Endodermal cell (in vitro differentiated cells): ENCODE results near the gene NXPH3. TPM values are rescaled to one million over a fixed set of nuclear protein-coding genes. Genes with fewer than 3 reads are reported as not detected.

ENCODE experiments used
- DNase-seq: peaks from one replicate; pipeline ENCODE4 v3.0.0-alpha.2; 2017
- H3K27ac ChIP-seq: 2 replicates; pipeline ENCODE4 v1.5.1; 2013; ENCODE audit warnings: mild to moderate bottlenecking, low read depth, low read length, moderate library complexity
- H3K27me3 ChIP-seq: 2 replicates; pipeline ENCODE4 v1.6.1; 2013; ENCODE audit warnings: mild to moderate bottlenecking, low read length, moderate library complexity; ENCODE audit not compliant: insufficient read depth, control insufficient read depth, poor library complexity, severe bottlenecking
- H3K36me3 ChIP-seq: 2 replicates; pipeline ENCODE4 v1.7.0; 2013; ENCODE audit warnings: mild to moderate bottlenecking, low read length, moderate library complexity; ENCODE audit not compliant: control insufficient read depth, insufficient read depth
- H3K4me1 ChIP-seq: one replicate; pipeline ENCODE4 v1.7.0; 2013; ENCODE audit warnings: low read length; ENCODE audit not compliant: control insufficient read depth, insufficient read depth
- H3K4me3 ChIP-seq: 2 replicates; pipeline ENCODE4 v1.5.1; 2013; ENCODE audit warnings: mild to moderate bottlenecking, low read length, moderate library complexity
- H3K9ac ChIP-seq: 2 replicates; pipeline ENCODE4 v1.6.1; 2013; ENCODE audit warnings: mild to moderate bottlenecking, low read length, moderate library complexity; ENCODE audit not compliant: poor library complexity, severe bottlenecking; ENCODE audit errors: extremely low read depth
- H3K9me3 ChIP-seq: 2 replicates; pipeline ENCODE4 v1.6.1; 2013; ENCODE audit warnings: mild to moderate bottlenecking, low read length, moderate library complexity; ENCODE audit not compliant: control insufficient read depth
- H3K27ac Mint-ChIP-seq: 2 replicates; pipeline ENCODE4 v1.8.0; 2020; ENCODE audit warnings: mixed read lengths
- H3K27me3 Mint-ChIP-seq: 2 replicates; pipeline ENCODE4 v1.8.0; 2021; ENCODE audit warnings: mild to moderate bottlenecking, mixed read lengths; ENCODE audit not compliant: insufficient read depth
- H3K36me3 Mint-ChIP-seq: 2 replicates; pipeline ENCODE4 v1.8.0; 2020; ENCODE audit warnings: low read depth, mixed read lengths
- H3K4me1 Mint-ChIP-seq: 2 replicates; pipeline ENCODE4 v1.8.0; 2020; ENCODE audit warnings: mixed read lengths
- H3K4me3 Mint-ChIP-seq: 2 replicates; pipeline ENCODE4 v1.8.0; 2020; ENCODE audit warnings: mild to moderate bottlenecking, moderate library complexity, mixed read lengths
- H3K9me3 Mint-ChIP-seq: 2 replicates; pipeline ENCODE4 v1.8.0; 2020; ENCODE audit warnings: mild to moderate bottlenecking, mixed read lengths
- CTCF ChIP-seq: fragments of 200-600 bp; sonication (generic); conservative IDR thresholded peaks from 2 replicates; pipeline ENCODE4 v1.5.0; 2021; ENCODE audit warnings: antibody characterized with exemption, mild to moderate bottlenecking
- WGBS, 2 experiments: methylation state at CpG; one replicate each; pipeline versions ENCODE4 v1.1.5 to v1.1.7; 2013; ENCODE audit warnings: missing lambda C conversion rate in 2 of 2, mixed read lengths in 1 of 2; ENCODE audit not compliant: insufficient coverage in 1 of 2, insufficient read length in 1 of 2; 5-methylcytosine and 5-hydroxymethylcytosine counted together
- total RNA-seq, 2 donors: library from RNA; stranded (reverse); fragmentation: NEBNext Ultra II Directional in 1 of 2; extraction: Animal tissue kit (Norgen Biotek cat#: 25700) in 1 of 2; gene quantifications; 2 replicates in 1 of 2; 3 replicates in 1 of 2; pipeline ENCODE4 v1.2.1, GENCODE V29; 2021

NXPH3 gene
- total RNA-seq, 2 donors from 2014 or later: 3.0 to 5.9 TPM

GRCh38 chr17:49574323-49574781 is 1.3 kb upstream of the NXPH3 start:
- peaks cover 69% of the 10 kb centered on the region for H3K27me3 ChIP-seq
- no peak overlapping the region for H3K9ac ChIP-seq
- H3K4me3 ChIP-seq: no peak overlapping the region
- TF ChIP-seq CTCF: no peak
- DNase-seq: peak; percentile 65
- H3K4me1 Mint-ChIP-seq: no peaks in the 10 kb centered on the region
- H3K9me3 ChIP-seq: no peaks in the 10 kb centered on the region
- no peaks in the 10 kb centered on the region for H3K36me3 ChIP-seq
- peaks cover 72% of the 10 kb centered on the region for H3K27me3 Mint-ChIP-seq
- no peaks in the 10 kb centered on the region for H3K4me1 ChIP-seq
- no peak overlapping the region for H3K27ac ChIP-seq
- no peak overlapping the region for H3K27ac Mint-ChIP-seq
- 86 to 95% methylated on average over 8 to 13 of the region's 13 CpGs for WGBS, 2 experiments
- no peaks in the 10 kb centered on the region for H3K9me3 Mint-ChIP-seq
- H3K4me3 Mint-ChIP-seq: no peak overlapping the region
- H3K36me3 Mint-ChIP-seq: no peaks in the 10 kb centered on the region

GRCh38 chr17:49574945-49575678 is 559 bp upstream of the NXPH3 start:
- peaks cover 67% of the 10 kb centered on the region for H3K27me3 Mint-ChIP-seq
- 10 to 60% methylated on average over 2 to 29 of the region's 29 CpGs for WGBS, 2 experiments

More at GRCh38 chr17:49574945-49575678, 559 bp upstream of the NXPH3 start:
- no peak for TF ChIP-seq CTCF
- DNase-seq: no peak
- no peak overlapping the region for H3K4me3 ChIP-seq
- Mint-ChIP-seq H3K27ac (no peak overlapping the region), H3K4me1 (no peaks in the 10 kb centered on the region), H3K9me3 (no peaks in the 10 kb centered on the region), H3K4me3 (peak overlapping the region; percentile 84), H3K36me3 (no peaks in the 10 kb centered on the region)
- H3K9ac ChIP-seq: no peak overlapping the region
- no peaks in the 10 kb centered on the region for H3K4me1 ChIP-seq
- H3K27ac ChIP-seq: no peak overlapping the region
- no peaks in the 10 kb centered on the region for H3K36me3 ChIP-seq
- H3K9me3 ChIP-seq: no peaks in the 10 kb centered on the region
- H3K27me3 ChIP-seq: peaks cover 69% of the 10 kb centered on the region
